ENCODE results near the gene KLHL18.

- TF ChIP-seq, protein P1, sequence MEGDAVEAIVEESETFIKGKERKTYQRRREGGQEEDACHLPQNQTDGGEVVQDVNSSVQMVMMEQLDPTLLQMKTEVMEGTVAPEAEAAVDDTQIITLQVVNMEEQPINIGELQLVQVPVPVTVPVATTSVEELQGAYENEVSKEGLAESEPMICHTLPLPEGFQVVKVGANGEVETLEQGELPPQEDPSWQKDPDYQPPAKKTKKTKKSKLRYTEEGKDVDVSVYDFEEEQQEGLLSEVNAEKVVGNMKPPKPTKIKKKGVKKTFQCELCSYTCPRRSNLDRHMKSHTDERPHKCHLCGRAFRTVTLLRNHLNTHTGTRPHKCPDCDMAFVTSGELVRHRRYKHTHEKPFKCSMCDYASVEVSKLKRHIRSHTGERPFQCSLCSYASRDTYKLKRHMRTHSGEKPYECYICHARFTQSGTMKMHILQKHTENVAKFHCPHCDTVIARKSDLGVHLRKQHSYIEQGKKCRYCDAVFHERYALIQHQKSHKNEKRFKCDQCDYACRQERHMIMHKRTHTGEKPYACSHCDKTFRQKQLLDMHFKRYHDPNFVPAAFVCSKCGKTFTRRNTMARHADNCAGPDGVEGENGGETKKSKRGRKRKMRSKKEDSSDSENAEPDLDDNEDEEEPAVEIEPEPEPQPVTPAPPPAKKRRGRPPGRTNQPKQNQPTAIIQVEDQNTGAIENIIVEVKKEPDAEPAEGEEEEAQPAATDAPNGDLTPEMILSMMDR (optimal IDR thresholded peaks at IDR 0.05 in 1 of 3, IDR thresholded peaks at IDR 0.05 in 1 of 3, conservative IDR thresholded peaks at IDR 0.05 in 1 of 3; ENCODE audit: extremely low read depth in 1 of 3, insufficient read depth in 2 of 3, low read length in 3 of 3) = no peak
- TF ChIP-seq EZH2 (IDR thresholded peaks at IDR 0.05; ENCODE audit: low read length) = no peak
Measured at GRCh38 chr3:47348411-47349154, 65.8 kb downstream of the KLHL18 start.
